22Rv1 (cell line): ENCODE data around the gene SV2A.
"Not testable (repeated sequence)": the region's sequence is repeated elsewhere in the genome, so short reads cannot be mapped to it uniquely, and the experiment has no call there.

Experiments
- ZFX ChIP-seq: fragments of 450-650 bp; IDR thresholded peaks from 2 replicates; pipeline ENCODE4 v1.6.1; 2017; ENCODE audit warnings: antibody characterized with exemption, borderline replicate concordance
- TF ChIP-seq, protein P1 (sequence below): fragments of 450-650 bp; IDR thresholded peaks from 2 replicates; pipeline ENCODE4 v1.5.1; 2017; ENCODE audit warnings: mild to moderate bottlenecking

DNA sequence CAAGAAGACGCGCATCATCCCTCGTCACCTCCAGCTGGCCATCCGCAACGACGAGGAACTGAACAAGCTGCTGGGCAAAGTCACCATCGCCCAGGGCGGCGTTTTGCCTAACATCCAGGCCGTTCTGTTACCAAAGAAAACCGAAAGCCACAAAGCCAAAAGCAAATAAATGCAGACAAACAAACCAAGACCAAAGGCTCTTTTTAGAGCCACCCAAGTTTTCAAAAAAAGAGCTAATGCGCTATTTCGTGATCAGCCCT lies 30.5 kb downstream of the SV2A start:
- TF ChIP-seq, protein P1, sequence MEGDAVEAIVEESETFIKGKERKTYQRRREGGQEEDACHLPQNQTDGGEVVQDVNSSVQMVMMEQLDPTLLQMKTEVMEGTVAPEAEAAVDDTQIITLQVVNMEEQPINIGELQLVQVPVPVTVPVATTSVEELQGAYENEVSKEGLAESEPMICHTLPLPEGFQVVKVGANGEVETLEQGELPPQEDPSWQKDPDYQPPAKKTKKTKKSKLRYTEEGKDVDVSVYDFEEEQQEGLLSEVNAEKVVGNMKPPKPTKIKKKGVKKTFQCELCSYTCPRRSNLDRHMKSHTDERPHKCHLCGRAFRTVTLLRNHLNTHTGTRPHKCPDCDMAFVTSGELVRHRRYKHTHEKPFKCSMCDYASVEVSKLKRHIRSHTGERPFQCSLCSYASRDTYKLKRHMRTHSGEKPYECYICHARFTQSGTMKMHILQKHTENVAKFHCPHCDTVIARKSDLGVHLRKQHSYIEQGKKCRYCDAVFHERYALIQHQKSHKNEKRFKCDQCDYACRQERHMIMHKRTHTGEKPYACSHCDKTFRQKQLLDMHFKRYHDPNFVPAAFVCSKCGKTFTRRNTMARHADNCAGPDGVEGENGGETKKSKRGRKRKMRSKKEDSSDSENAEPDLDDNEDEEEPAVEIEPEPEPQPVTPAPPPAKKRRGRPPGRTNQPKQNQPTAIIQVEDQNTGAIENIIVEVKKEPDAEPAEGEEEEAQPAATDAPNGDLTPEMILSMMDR, result not testable (repeated sequence)
- not testable (repeated sequence) for TF ChIP-seq ZFX
